ENCODE results near the gene CFB. TPM values are rescaled to one million over a fixed set of nuclear protein-coding genes. Genes with fewer than 3 reads are reported as not detected.

Gene CFB
- total RNA-seq, 4 donors from 2014 or later, result 23.1 to 183 (median 89.9) TPM

DNA sequence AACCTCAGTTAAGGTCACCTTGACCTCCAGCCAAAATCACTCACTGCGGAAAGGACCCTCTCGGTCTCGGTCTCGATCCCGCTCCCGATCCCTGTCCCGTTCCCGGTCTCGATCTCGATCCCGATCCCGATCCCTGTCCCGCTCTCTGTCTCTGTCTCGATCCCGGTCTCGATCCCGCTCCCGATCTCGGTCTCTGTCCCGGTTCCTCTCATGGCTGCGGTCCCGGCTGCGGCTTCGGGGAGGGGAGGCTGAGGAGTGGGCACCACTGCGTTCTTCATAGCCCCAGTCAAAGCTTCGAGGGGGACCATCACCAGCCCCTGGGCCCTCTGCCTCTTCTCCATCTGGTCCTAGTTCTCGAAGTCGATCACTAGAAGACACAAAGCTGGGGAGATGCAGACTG lies 8.6 kb downstream of the CFB start:
- DNase-seq, result peak in 1 of 3 donors; percentile 43
- TF ChIP-seq, protein P1, sequence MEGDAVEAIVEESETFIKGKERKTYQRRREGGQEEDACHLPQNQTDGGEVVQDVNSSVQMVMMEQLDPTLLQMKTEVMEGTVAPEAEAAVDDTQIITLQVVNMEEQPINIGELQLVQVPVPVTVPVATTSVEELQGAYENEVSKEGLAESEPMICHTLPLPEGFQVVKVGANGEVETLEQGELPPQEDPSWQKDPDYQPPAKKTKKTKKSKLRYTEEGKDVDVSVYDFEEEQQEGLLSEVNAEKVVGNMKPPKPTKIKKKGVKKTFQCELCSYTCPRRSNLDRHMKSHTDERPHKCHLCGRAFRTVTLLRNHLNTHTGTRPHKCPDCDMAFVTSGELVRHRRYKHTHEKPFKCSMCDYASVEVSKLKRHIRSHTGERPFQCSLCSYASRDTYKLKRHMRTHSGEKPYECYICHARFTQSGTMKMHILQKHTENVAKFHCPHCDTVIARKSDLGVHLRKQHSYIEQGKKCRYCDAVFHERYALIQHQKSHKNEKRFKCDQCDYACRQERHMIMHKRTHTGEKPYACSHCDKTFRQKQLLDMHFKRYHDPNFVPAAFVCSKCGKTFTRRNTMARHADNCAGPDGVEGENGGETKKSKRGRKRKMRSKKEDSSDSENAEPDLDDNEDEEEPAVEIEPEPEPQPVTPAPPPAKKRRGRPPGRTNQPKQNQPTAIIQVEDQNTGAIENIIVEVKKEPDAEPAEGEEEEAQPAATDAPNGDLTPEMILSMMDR (IDR thresholded peaks at IDR 0.05), result no peak
- TF ChIP-seq POLR2A (IDR thresholded peaks at IDR 0.05), result no peak
- no peaks in the 10 kb centered on the region for H3K27me3 ChIP-seq
- H3K36me3 ChIP-seq, result peaks cover 0 to 56% (median 0%) of the 10 kb centered on the region in 3 donors
- peaks cover 0 to 13% (median 6%) of the 10 kb centered on the region in 4 donors for H3K4me1 ChIP-seq
- no peak overlapping the region for H3K4me3 ChIP-seq
- H3K27ac ChIP-seq, result no peak overlapping the region
- H3K9me3 ChIP-seq, result no peaks in the 10 kb centered on the region

DNA sequence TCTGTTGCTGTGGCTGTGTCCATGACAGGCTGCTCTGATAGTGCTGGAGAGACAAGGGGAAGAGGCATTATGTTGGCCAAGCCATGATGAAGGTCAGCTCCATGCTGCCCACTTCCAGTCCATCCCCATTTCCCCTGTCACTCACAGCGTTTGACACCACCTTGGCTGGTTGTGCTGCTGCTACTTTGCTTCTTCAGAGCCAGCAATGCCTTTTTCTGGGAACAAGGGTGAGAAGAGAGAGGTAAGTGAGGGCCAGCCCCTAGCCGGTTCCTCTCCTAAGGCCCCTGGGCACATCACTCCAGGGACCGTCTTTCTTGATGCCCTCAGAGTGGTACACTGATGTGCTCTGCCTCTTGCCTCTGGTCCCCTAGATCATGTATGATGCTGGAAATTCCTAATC lies 10.9 kb downstream of the CFB start:
- Histone ChIP-seq H3K27ac (no peak overlapping the region), H3K4me1 (peaks cover 0 to 25% (median 9%) of the 10 kb centered on the region in 4 donors), H3K4me3 (no peak overlapping the region), H3K9me3 (no peaks in the 10 kb centered on the region), H3K27me3 (no peaks in the 10 kb centered on the region), H3K36me3 (peaks cover 0 to 62% (median 0%) of the 10 kb centered on the region in 3 donors)
- DNase-seq, result no peak
- no peak for TF ChIP-seq POLR2A (IDR thresholded peaks at IDR 0.05)
- TF ChIP-seq, protein P1 (IDR thresholded peaks at IDR 0.05), result no peak

DNA sequence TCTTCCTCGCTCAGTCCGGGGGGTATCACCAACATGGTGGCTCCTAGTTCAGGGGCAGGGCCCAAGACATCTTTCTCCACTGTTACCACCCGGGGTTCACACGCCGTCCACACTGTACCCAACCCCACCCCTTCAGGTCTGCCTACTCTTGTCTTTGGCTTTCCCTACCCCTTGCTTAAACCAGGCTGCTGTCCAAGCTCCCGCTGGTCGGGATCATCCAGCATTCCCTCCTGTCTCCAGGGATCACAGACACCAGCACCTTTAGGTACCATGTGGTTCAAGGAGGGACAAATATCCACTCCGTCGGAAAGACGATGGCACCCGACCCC lies 12.5 kb downstream of the CFB start:
- no peaks in the 10 kb centered on the region for H3K9me3 ChIP-seq
- TF ChIP-seq POLR2A (IDR thresholded peaks at IDR 0.05), result no peak
- TF ChIP-seq, protein P1 (IDR thresholded peaks at IDR 0.05), result no peak
- H3K27me3 ChIP-seq, result no peaks in the 10 kb centered on the region
- peak overlapping the region; percentile 69 to 97 (median 74) for H3K4me3 ChIP-seq
- peak overlapping the region; percentile 53 to 84 (median 78) for H3K27ac ChIP-seq
- peaks cover 0 to 64% (median 0%) of the 10 kb centered on the region in 3 donors for H3K36me3 ChIP-seq
- H3K4me1 ChIP-seq, result peaks cover 0 to 25% (median 9%) of the 10 kb centered on the region in 4 donors
- DNase-seq, result no peak

DNA sequence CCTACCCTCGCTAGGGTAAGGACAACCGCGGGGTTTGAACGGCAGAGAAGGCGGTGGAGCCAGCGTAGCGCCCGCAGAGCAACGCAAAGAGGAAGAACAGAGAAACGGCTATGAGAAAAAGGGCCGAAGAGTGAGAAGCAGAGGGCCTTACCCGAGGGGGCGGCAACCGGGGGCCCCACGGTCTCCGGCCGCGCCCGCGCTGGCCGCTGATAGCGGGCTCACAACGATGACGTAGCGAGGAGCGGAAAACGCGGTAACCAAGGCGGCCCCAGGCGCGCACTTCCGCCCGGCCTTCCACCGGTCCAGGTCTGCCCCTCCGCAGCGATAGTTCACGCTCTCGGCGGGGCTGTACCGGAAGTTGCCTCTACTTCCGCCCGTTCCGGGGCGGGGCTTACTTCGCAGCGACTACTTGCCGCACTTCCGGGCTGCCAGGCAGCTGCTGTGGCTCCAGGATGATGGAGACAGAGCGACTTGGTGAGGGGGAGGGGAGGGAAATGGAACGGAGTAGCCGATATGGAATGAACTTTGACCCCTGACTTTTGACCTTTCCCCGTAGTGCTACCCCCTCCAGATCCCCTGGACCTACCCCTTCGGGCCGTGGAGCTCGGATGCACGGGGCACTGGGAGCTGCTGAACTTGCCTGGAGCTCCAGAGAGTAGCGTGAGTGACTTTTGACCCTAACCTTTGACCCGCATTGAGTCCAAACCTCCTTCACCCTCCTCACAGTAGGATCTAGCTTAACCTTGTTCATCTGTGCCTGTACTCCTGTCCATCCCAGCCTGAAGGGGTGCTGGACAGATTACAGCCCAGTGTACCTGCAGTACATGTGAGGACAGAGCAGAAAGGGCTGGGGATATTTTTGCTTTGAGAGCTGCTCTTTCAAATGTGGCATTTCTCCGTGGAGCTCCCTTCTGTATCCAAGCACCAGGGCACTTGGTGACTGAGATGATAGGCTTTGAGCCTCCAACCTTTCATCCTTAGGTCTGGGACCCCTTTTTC lies 13.1 kb downstream of the CFB start, which contains the start of the genes NELFE and SKIC2:
Gene NELFE (minus strand): TSS at position 231 of the 999 bp plus-strand sequence. CDS start 525 bp downstream, outside the sequence.
Gene SKIC2 (plus strand): TSS at position 435 of the 999 bp plus-strand sequence. CDS start 18 bp downstream, at position 453.
- DNase-seq, result peak; percentile 96 to 99 (median 99)
- Histone ChIP-seq H3K4me3 (peak within 1 kb of the TSS; percentile 69 to 97 (median 74)), H3K9me3 (no peaks in the 10 kb centered on the region), H3K36me3 (peaks cover 0 to 64% (median 0%) of the 10 kb centered on the region in 3 donors), H3K27ac (peak within 1 kb of the TSS; percentile 75 to 87 (median 83)), H3K4me1 (peaks cover 0 to 25% (median 9%) of the 10 kb centered on the region in 4 donors), H3K27me3 (no peaks in the 10 kb centered on the region)
- TF ChIP-seq, protein P1 (IDR thresholded peaks at IDR 0.05), result no peak
- peak; percentile 55 to 75 for TF ChIP-seq POLR2A (IDR thresholded peaks at IDR 0.05)

DNA sequence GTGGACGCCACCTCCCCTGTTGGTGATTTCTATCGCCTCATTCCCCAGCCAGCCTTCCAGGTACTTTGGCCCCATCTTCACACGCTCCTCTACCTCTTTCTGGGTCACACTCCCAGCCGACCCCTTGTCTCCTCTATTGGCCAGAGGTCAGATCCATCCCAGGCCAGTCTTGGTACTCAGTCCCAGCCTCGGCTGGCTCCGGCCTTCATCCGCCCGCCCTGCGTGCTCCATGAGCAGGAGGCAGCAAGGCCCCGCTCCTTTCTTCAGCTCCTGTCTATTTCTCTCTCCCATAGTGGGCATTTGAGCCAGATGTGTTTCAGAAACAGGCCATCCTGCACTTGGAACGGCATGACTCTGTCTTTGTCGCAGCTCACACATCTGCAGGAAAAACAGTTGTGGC lies 15.7 kb downstream of the CFB start:
- peaks cover 0 to 64% (median 0%) of the 10 kb centered on the region in 3 donors for H3K36me3 ChIP-seq

More for the DNA sequence above, 15.7 kb downstream of the CFB start:
- no peak for TF ChIP-seq POLR2A (IDR thresholded peaks at IDR 0.05)
- TF ChIP-seq, protein P1 (IDR thresholded peaks at IDR 0.05), result no peak
- DNase-seq, result no peak
- H3K4me3 ChIP-seq, result no peak overlapping the region
- no peaks in the 10 kb centered on the region for H3K9me3 ChIP-seq
- no peaks in the 10 kb centered on the region for H3K27me3 ChIP-seq
- H3K27ac ChIP-seq, result no peak overlapping the region
- H3K4me1 ChIP-seq, result peaks cover 0 to 25% (median 9%) of the 10 kb centered on the region in 4 donors

All from Peyer's patch (tissue), 4 donors.